ENCODE measurements around the gene MIEF2.

- no peak for TF ChIP-seq CTCF (IDR thresholded peaks at IDR 0.05)
- TF ChIP-seq POLR2A (IDR thresholded peaks at IDR 0.05), result no peak
Observed at GRCh38 chr17:18300725-18301480, 40.4 kb downstream of the MIEF2 start.
